A549 (cell line): Measurements from ENCODE around the gene KCNMA1. TPM values are rescaled to one million over a fixed set of nuclear protein-coding genes. Genes with fewer than 3 reads are reported as not detected.

Source experiments
- ATAC-seq, 2 experiments: fragments of 200-7000 bp in 1 of 2; fragments of >200 bp in 1 of 2; cut with Nextera tagmentation in 1 of 2; cut with Tn5 transposase in 1 of 2; 3 replicates each; pipeline versions ENCODE4 v1.8.0 to v1.9.1; 2018 to 2020; ENCODE audit warnings: mild to moderate bottlenecking in 1 of 2, moderate library complexity in 1 of 2
- CTCF ChIA-PET: fragments of 300-600 bp; sonication (Branson Sonifier 250); formaldehyde crosslinking; extraction: SDS; loops from one replicate; lab custom pipeline; 2021; ENCODE audit warnings: antibody characterized with exemption, inconsistent platforms; lab: Yijun Ruan, JAX
- POLR2A ChIA-PET: fragments of 350-600 bp; formaldehyde crosslinking; extraction: SDS; loops from one replicate; lab custom pipeline; 2021; ENCODE audit warnings: antibody characterized with exemption, inconsistent platforms; lab: Yijun Ruan, JAX
- DNase-seq, 2 experiments: peaks; one replicate each; pipeline versions ENCODE4 v3.0.0 to v3.0.0-alpha.2; 2011 to 2016; ENCODE audit warnings: low read depth in 1 of 2, low spot score in 1 of 2
- FAIRE-seq: peaks from 2 replicates; lab custom pipeline; 2011; peaks lifted over from hg19 to GRCh38; lab: Jason Lieb, UNC
- H3K27ac ChIP-seq, 2 experiments: fragments of >200 bp; sonication (Bioruptor Twin); formaldehyde crosslinking; 3 replicates each; pipeline ENCODE4 v1.5.1; 2016 to 2017
- H3K4me1 ChIP-seq: fragments of >200 bp; sonication (Bioruptor Twin); formaldehyde crosslinking; 3 replicates; pipeline ENCODE4 v1.6.1; 2016
- H3K4me2 ChIP-seq: fragments of >200 bp; sonication (Bioruptor Twin); formaldehyde crosslinking; 3 replicates; pipeline ENCODE4 v1.6.1; 2016
- H3K4me3 ChIP-seq: fragments of >200 bp; sonication (Bioruptor Twin); formaldehyde crosslinking; 3 replicates; pipeline ENCODE4 v1.5.1; 2016
- H3K9me3 ChIP-seq: fragments of >200 bp; sonication (Bioruptor Twin); formaldehyde crosslinking; 3 replicates; pipeline ENCODE4 v1.6.1; 2016
- BCL3 ChIP-seq: fragments of >200 bp; sonication (Bioruptor Twin); formaldehyde crosslinking; IDR thresholded peaks from 3 replicates; pipeline ENCODE4 v1.6.1; 2016
- CEBPB ChIP-seq, 2 experiments: fragments of >200 bp in 1 of 2; sonication (Bioruptor Twin) in 1 of 2; formaldehyde crosslinking in 1 of 2; IDR thresholded peaks; 2 replicates each; pipeline ENCODE4 v1.6.1; 2012 to 2016
- CHD4 ChIP-seq: fragments of 200-600 bp; sonication (generic); IDR thresholded peaks from 2 replicates; pipeline ENCODE4 v1.6.1; 2016; ENCODE audit warnings: antibody characterized with exemption, mild to moderate bottlenecking, borderline replicate concordance
- E2F6 ChIP-seq: IDR thresholded peaks from 2 replicates; pipeline ENCODE4 v1.6.1; 2012; ENCODE audit warnings: low read depth, borderline replicate concordance
- EHF ChIP-seq: fragments of 250-450 bp; sonication (Bioruptor Pico); IDR thresholded peaks from 2 replicates; pipeline ENCODE4 v1.5.0; 2020; ENCODE audit warnings: mild to moderate bottlenecking
- EHMT2 ChIP-seq: fragments of 200-600 bp; sonication (generic); IDR thresholded peaks from 2 replicates; pipeline ENCODE4 v1.6.1; 2016; ENCODE audit warnings: antibody characterized with exemption, low read depth, mild to moderate bottlenecking, moderate library complexity
- ELK1 ChIP-seq: fragments of 150-350 bp; IDR thresholded peaks from 2 replicates; pipeline ENCODE4 v1.6.1; 2014; ENCODE audit warnings: low read depth, mild to moderate bottlenecking, low read length
- ESRRA ChIP-seq: fragments of 150-350 bp; IDR thresholded peaks from 2 replicates; pipeline ENCODE4 v1.6.1; 2014; ENCODE audit warnings: mild to moderate bottlenecking, low read length, borderline replicate concordance
- HOXB13 ChIP-seq: fragments of 250-450 bp; sonication (Bioruptor Pico); IDR thresholded peaks from 2 replicates; pipeline ENCODE4 v1.5.0; 2020; ENCODE audit warnings: low read depth, mild to moderate bottlenecking, moderate library complexity
- HOXB5 ChIP-seq: fragments of 250-450 bp; sonication (Bioruptor Pico); IDR thresholded peaks from 2 replicates; pipeline ENCODE4 v1.5.0; 2020; ENCODE audit warnings: mild to moderate bottlenecking, moderate library complexity
- JUN ChIP-seq, 2 experiments: fragments of >200 bp; sonication (Bioruptor Twin); formaldehyde crosslinking; IDR thresholded peaks; 2 replicates in 1 of 2; 3 replicates in 1 of 2; pipeline ENCODE4 v1.6.1; 2016 to 2017
- JUNB ChIP-seq: fragments of >200 bp; sonication (Bioruptor Twin); formaldehyde crosslinking; IDR thresholded peaks from 2 replicates; pipeline ENCODE4 v1.6.1; 2016
- KDM1A ChIP-seq: fragments of 200-600 bp; sonication (generic); IDR thresholded peaks from 2 replicates; pipeline ENCODE4 v1.6.1; 2016; ENCODE audit warnings: low read depth, mild to moderate bottlenecking
- KDM5A ChIP-seq: fragments of 200-600 bp; sonication (generic); IDR thresholded peaks from 2 replicates; pipeline ENCODE4 v1.6.1; 2016; ENCODE audit warnings: antibody characterized with exemption, mild to moderate bottlenecking
- MYC ChIP-seq: IDR thresholded peaks from 2 replicates; pipeline ENCODE4 v1.6.1; 2012; ENCODE audit warnings: mild to moderate bottlenecking, inconsistent platforms, low read length, improper control_type of control experiment, borderline replicate concordance
- NPAS2 ChIP-seq: fragments of 250-450 bp; sonication (Bioruptor Pico); IDR thresholded peaks from 2 replicates; pipeline ENCODE4 v1.8.0; 2022; ENCODE audit warnings: mild to moderate bottlenecking, moderate library complexity, borderline replicate concordance
- PHF8 ChIP-seq: fragments of 200-600 bp; sonication (generic); IDR thresholded peaks from 2 replicates; pipeline ENCODE4 v1.6.1; 2016; ENCODE audit warnings: low read depth, mild to moderate bottlenecking, antibody characterized with exemption, moderate library complexity, borderline replicate concordance
- POLR2A ChIP-seq: IDR thresholded peaks from 2 replicates; pipeline ENCODE4 v1.6.1; 2012; ENCODE audit warnings: mild to moderate bottlenecking, low read length
- POLR2AphosphoS2 ChIP-seq: conservative IDR thresholded peaks from 2 replicates; pipeline ENCODE4 v1.6.1; 2012; ENCODE audit warnings: low read length, improper control_type of control experiment, inconsistent platforms
- RARB ChIP-seq: fragments of 250-450 bp; sonication (Bioruptor Pico); IDR thresholded peaks from 2 replicates; pipeline ENCODE4 v1.8.0; 2021; ENCODE audit warnings: mild to moderate bottlenecking, moderate library complexity
- RNF2 ChIP-seq: fragments of 200-600 bp; sonication (generic); IDR thresholded peaks from 2 replicates; pipeline ENCODE4 v1.6.1; 2016; ENCODE audit warnings: low read depth, mild to moderate bottlenecking, antibody characterized with exemption, moderate library complexity, borderline replicate concordance
- SMC3 ChIP-seq: fragments of >200 bp; sonication (Bioruptor Twin); formaldehyde crosslinking; IDR thresholded peaks from 3 replicates; pipeline ENCODE4 v1.6.1; 2018; ENCODE audit warnings: inconsistent platforms
- TFCP2L1 ChIP-seq: fragments of 250-450 bp; sonication (Bioruptor Pico); IDR thresholded peaks from 2 replicates; pipeline ENCODE4 v1.5.0; 2021; ENCODE audit warnings: mild to moderate bottlenecking
- TP53 ChIP-seq: fragments of 250-450 bp; sonication (Bioruptor Pico); IDR thresholded peaks from 2 replicates; pipeline ENCODE4 v1.5.0; 2021; ENCODE audit warnings: mild to moderate bottlenecking, moderate library complexity
- ZFP36 ChIP-seq: fragments of 450-650 bp; IDR thresholded peaks from 2 replicates; pipeline ENCODE4 v1.6.1; 2014; ENCODE audit warnings: borderline replicate concordance; ENCODE audit not compliant: partially characterized antibody
- ZSCAN20 ChIP-seq: fragments of 250-450 bp; sonication (Bioruptor Pico); IDR thresholded peaks from 2 replicates; pipeline ENCODE4 v1.8.0; 2022; ENCODE audit warnings: mild to moderate bottlenecking, moderate library complexity
- WGBS: methylation state at CpG from one replicate; pipeline ENCODE4 v1.1.6; 2017; ENCODE audit errors: missing lambda C conversion rate; 5-methylcytosine and 5-hydroxymethylcytosine counted together
- polyA plus RNA-seq, 4 experiments: library from polyadenylated mRNA; depleted of rRNA in 3 of 4; stranded (reverse); fragments of >200 nt; fragmentation: RNase III in 1 of 4; extraction: RNeasy Plus Mini Kit Qiagen cat#74134 plus additional on column Dnase treatment in 1 of 4; gene quantifications; 2 replicates in 3 of 4; 3 replicates in 1 of 4; pipeline ENCODE4 v1.2.3, GENCODE V29; 2011 to 2017

The KCNMA1 gene
- polyA plus RNA-seq, 2 of the 4 experiments (the other 2 are of a cell fraction), result 14.9 to 30.6 TPM

- Histone ChIP-seq H3K4me1 (no peaks in the 10 kb centered on the region), H3K9me3 (no peaks in the 10 kb centered on the region)
- TF ChIP-seq KDM5A (no peak), RARB (CRISPR knock-in tag) (no peak), NPAS2 (CRISPR knock-in tag) (no peak), ESRRA (no peak), ZSCAN20 (CRISPR knock-in tag) (no peak), TFCP2L1 (CRISPR knock-in tag) (no peak), JUNB (no peak), EHMT2 (no peak), EHF (CRISPR knock-in tag) (no peak), RNF2 (no peak), ZFP36 (no peak), HOXB5 (CRISPR knock-in tag) (no peak), CEBPB (IDR thresholded peaks at IDR 0.05) (no peak)
- TF ChIP-seq, all 56 proteins: peak for 0
- 46% methylated on average over 1 of the region's 1 CpG for WGBS
- no peak for FAIRE-seq
- H3K27ac ChIP-seq, result no peak overlapping the region
- CTCF ChIA-PET, result interaction anchor here (0.6 to 1.7 kb wide), 5 partner anchors 13 to 914 kb away, joined by 3 to 4 read pairs (median 3); no protein-coding TSS in a partner anchor
- no peak for DNase-seq
- H3K4me2 ChIP-seq, result no peak overlapping the region
- ATAC-seq, result no peak
- POLR2A ChIA-PET, result no interaction called here
- no peak overlapping the region for H3K4me3 ChIP-seq
Measured at GRCh38 chr10:76950354-76950753, 687.3 kb downstream of the KCNMA1 start.

GRCh38 chr10:76946270-76946669, 691.3 kb downstream of the KCNMA1 start:
- H3K9me3 ChIP-seq, result no peaks in the 10 kb centered on the region
- ATAC-seq (no peak), FAIRE-seq (no peak), DNase-seq (no peak)
- no peaks in the 10 kb centered on the region for H3K4me1 ChIP-seq
- CTCF ChIA-PET, result interaction anchor here (0.9 kb wide), 1 partner anchor 38 kb away, joined by 3 read pairs; no protein-coding TSS in a partner anchor
- 100% methylated on average over 1 of the region's 1 CpG for WGBS
- no peak for TF ChIP-seq JUN (IDR thresholded peaks at IDR 0.05)
- TF ChIP-seq, all 56 proteins: peak for 0
- H3K4me3 ChIP-seq, result no peak overlapping the region
- H3K4me2 ChIP-seq, result no peak overlapping the region
- POLR2A ChIA-PET, result no interaction called here
- H3K27ac ChIP-seq, result no peak overlapping the region

- POLR2A ChIA-PET, result interaction anchor here (0.6 kb wide), 1 partner anchor 88 kb away, joined by 4 read pairs; no protein-coding TSS in a partner anchor
- ATAC-seq, result no peak
- TF ChIP-seq E2F6 (no peak), BCL3 (no peak), PHF8 (no peak), EHF (CRISPR knock-in tag) (no peak), MYC (no peak), HOXB5 (CRISPR knock-in tag) (no peak), HOXB13 (CRISPR knock-in tag) (no peak), CHD4 (no peak), KDM5A (no peak), ELK1 (no peak), JUN (IDR thresholded peaks at IDR 0.05) (no peak), POLR2A (no peak), TP53 (CRISPR knock-in tag) (no peak), KDM1A (no peak), POLR2AphosphoS2 (no peak), SMC3 (no peak)
- DNase-seq, result no peak
- Histone ChIP-seq H3K4me1 (no peaks in the 10 kb centered on the region), H3K4me3 (no peak overlapping the region), H3K27ac (no peak overlapping the region), H3K9me3 (no peaks in the 10 kb centered on the region), H3K4me2 (no peak overlapping the region)
- FAIRE-seq, result no peak
- CTCF ChIA-PET, result interaction anchor here (1.9 kb wide), 1 partner anchor 10 kb away, joined by 5 read pairs; no protein-coding TSS in a partner anchor
- WGBS, result 71% methylated on average over 5 of the region's 5 CpGs
Measured at GRCh38 chr10:76945166-76945565, 692.4 kb downstream of the KCNMA1 start.
